ENCODE results near the gene BMAL1. TPM values are rescaled to one million over a fixed set of nuclear protein-coding genes. Genes with fewer than 3 reads are reported as not detected.
A peak's percentile ranks its signal among the peaks of the same experiment; 100 is the strongest.

BMAL1 gene
- total RNA-seq, 1 donor from 2014 or later = 7.7 TPM

- peaks cover 27% of the 10 kb centered on the region for H3K27me3 Mint-ChIP-seq (ENCODE audit: unreplicated experiment)
- no peaks in the 10 kb centered on the region for H3K9me3 Mint-ChIP-seq (ENCODE audit: unreplicated experiment)
- peak overlapping the region; percentile 86 for H3K4me3 Mint-ChIP-seq (ENCODE audit: unreplicated experiment)
- DNase-seq (ENCODE audit: low spot score) = peak; percentile 16
- peak overlapping the region; percentile 1 for H3K27ac Mint-ChIP-seq (ENCODE audit: unreplicated experiment)
- peaks cover 6% of the 10 kb centered on the region for H3K36me3 Mint-ChIP-seq (ENCODE audit: low read depth, unreplicated experiment)
- H3K4me1 Mint-ChIP-seq (ENCODE audit: unreplicated experiment) = peaks cover 20% of the 10 kb centered on the region
- no peak for TF ChIP-seq CTCF (IDR thresholded peaks at IDR 0.05; ENCODE audit: unreplicated experiment)
Observed at GRCh38 chr11:13278609-13279486, 1.3 kb downstream of the BMAL1 start.

- TF ChIP-seq CTCF (IDR thresholded peaks at IDR 0.05; ENCODE audit: unreplicated experiment) = no peak
- H3K9me3 Mint-ChIP-seq (ENCODE audit: unreplicated experiment) = no peaks in the 10 kb centered on the region
- H3K27ac Mint-ChIP-seq (ENCODE audit: unreplicated experiment) = no peak overlapping the region
- DNase-seq (ENCODE audit: low spot score) = no peak
- peaks cover 20% of the 10 kb centered on the region for H3K4me1 Mint-ChIP-seq (ENCODE audit: unreplicated experiment)
- peak overlapping the region; percentile 86 for H3K4me3 Mint-ChIP-seq (ENCODE audit: unreplicated experiment)
- H3K27me3 Mint-ChIP-seq (ENCODE audit: unreplicated experiment) = peaks cover 27% of the 10 kb centered on the region
- peaks cover 6% of the 10 kb centered on the region for H3K36me3 Mint-ChIP-seq (ENCODE audit: low read depth, unreplicated experiment)
Observed at GRCh38 chr11:13279487-13279834, 1.9 kb downstream of the BMAL1 start.

- peaks cover 20% of the 10 kb centered on the region for H3K4me1 Mint-ChIP-seq (ENCODE audit: unreplicated experiment)
- H3K4me3 Mint-ChIP-seq (ENCODE audit: unreplicated experiment) = no peak overlapping the region
- peaks cover 6% of the 10 kb centered on the region for H3K36me3 Mint-ChIP-seq (ENCODE audit: low read depth, unreplicated experiment)
- no peak overlapping the region for H3K27ac Mint-ChIP-seq (ENCODE audit: unreplicated experiment)
- no peaks in the 10 kb centered on the region for H3K9me3 Mint-ChIP-seq (ENCODE audit: unreplicated experiment)
- no peak for TF ChIP-seq CTCF (IDR thresholded peaks at IDR 0.05; ENCODE audit: unreplicated experiment)
- DNase-seq (ENCODE audit: low spot score) = no peak
- peaks cover 22% of the 10 kb centered on the region for H3K27me3 Mint-ChIP-seq (ENCODE audit: unreplicated experiment)
Observed at GRCh38 chr11:13280092-13280722, 2.6 kb downstream of the BMAL1 start.

GRCh38 chr11:13280777-13281176, 3.2 kb downstream of the BMAL1 start:
- TF ChIP-seq CTCF (IDR thresholded peaks at IDR 0.05; ENCODE audit: unreplicated experiment) = no peak
- no peak for DNase-seq (ENCODE audit: low spot score)
- Mint-ChIP-seq H3K9me3 (ENCODE audit: unreplicated experiment) (no peaks in the 10 kb centered on the region), H3K27me3 (ENCODE audit: unreplicated experiment) (peaks cover 16% of the 10 kb centered on the region), H3K27ac (ENCODE audit: unreplicated experiment) (no peak overlapping the region), H3K4me3 (ENCODE audit: unreplicated experiment) (no peak overlapping the region), H3K36me3 (ENCODE audit: low read depth, unreplicated experiment) (peaks cover 6% of the 10 kb centered on the region), H3K4me1 (ENCODE audit: unreplicated experiment) (peaks cover 20% of the 10 kb centered on the region)

GRCh38 chr11:13283636-13284035, 6.0 kb downstream of the BMAL1 start:
- H3K9me3 Mint-ChIP-seq (ENCODE audit: unreplicated experiment) = no peaks in the 10 kb centered on the region
- peaks cover 9% of the 10 kb centered on the region for H3K27me3 Mint-ChIP-seq (ENCODE audit: unreplicated experiment)
- H3K36me3 Mint-ChIP-seq (ENCODE audit: low read depth, unreplicated experiment) = peaks cover 6% of the 10 kb centered on the region
- H3K4me3 Mint-ChIP-seq (ENCODE audit: unreplicated experiment) = no peak overlapping the region
- TF ChIP-seq CTCF (IDR thresholded peaks at IDR 0.05; ENCODE audit: unreplicated experiment) = no peak
- H3K27ac Mint-ChIP-seq (ENCODE audit: unreplicated experiment) = no peak overlapping the region
- DNase-seq (ENCODE audit: low spot score) = no peak
- peaks cover 10% of the 10 kb centered on the region for H3K4me1 Mint-ChIP-seq (ENCODE audit: unreplicated experiment)
